Loucy (cell line): ENCODE measurements around the gene SYT13.

Experiments used
- CTCF ChIP-seq: fragments of 200-600 bp; sonication (generic); conservative IDR thresholded peaks from 2 replicates; pipeline ENCODE4 v1.5.1; 2014; ENCODE audit warnings: mild to moderate bottlenecking, antibody characterized with exemption, low read length
- EZH2phosphoT487 ChIP-seq: fragments of 200-600 bp; IDR thresholded peaks from 2 replicates; pipeline ENCODE4 v1.6.1; 2018; ENCODE audit warnings: antibody characterized with exemption, mild to moderate bottlenecking, moderate library complexity, borderline replicate concordance

GRCh38 chr11:45232341-45233080 lies 53.6 kb downstream of the SYT13 start:
- TF ChIP-seq CTCF = no peak
- no peak for TF ChIP-seq EZH2phosphoT487
